IPS-18c (cell line): ENCODE results near the gene TRANK1.
"Not testable (repeated sequence)": the region's sequence is repeated elsewhere in the genome, so short reads cannot be mapped to it uniquely, and the experiment has no call there.

Experiments
- H3K4me3 ChIP-seq: 2 replicates; pipeline ENCODE4 v1.7.0; 2013; ENCODE audit warnings: low read depth, mild to moderate bottlenecking, low read length, moderate library complexity; ENCODE audit not compliant: insufficient read depth
- H3K9me3 ChIP-seq: one replicate; pipeline ENCODE4 v1.6.1; 2013; ENCODE audit warnings: mild to moderate bottlenecking, low read length, moderate library complexity; ENCODE audit not compliant: control insufficient read depth, insufficient read depth

The TRANK1 gene

GRCh38 chr3:36963008-36963407 is 18.2 kb upstream of the TRANK1 start:
- H3K4me3 ChIP-seq, H3K9me3 ChIP-seq: not testable (repeated sequence)

DNA sequence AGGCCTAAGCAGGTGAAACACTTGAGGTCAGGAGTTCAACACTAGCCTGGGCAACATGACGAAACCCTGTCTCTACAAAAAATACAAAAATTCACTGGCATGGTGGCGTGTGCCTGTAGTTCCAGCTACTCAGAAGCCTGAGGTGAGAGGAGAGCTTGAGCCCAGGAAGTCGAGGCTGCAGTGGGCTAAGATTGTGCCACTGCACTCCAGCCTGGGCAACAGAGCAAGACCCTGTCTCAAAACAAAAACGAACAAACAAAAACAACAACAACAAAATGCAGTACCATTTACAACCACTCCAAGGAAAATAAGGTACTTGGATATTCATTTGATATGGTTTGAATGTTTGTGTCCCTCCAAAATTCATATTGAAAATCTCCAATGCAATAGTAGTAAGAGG is 15.6 kb upstream of the TRANK1 start:
- Histone ChIP-seq H3K4me3 (no peak overlapping the region), H3K9me3 (no peaks in the 10 kb centered on the region)

GRCh38 chr3:36959821-36960220 is 15.0 kb upstream of the TRANK1 start:
- H3K9me3 ChIP-seq = no peaks in the 10 kb centered on the region
- H3K4me3 ChIP-seq = no peak overlapping the region

- no peak overlapping the region for H3K4me3 ChIP-seq
- H3K9me3 ChIP-seq = no peaks in the 10 kb centered on the region
Observed at GRCh38 chr3:36957862-36958686, 13.2 kb upstream of the TRANK1 start.

GRCh38 chr3:36957063-36957462 is 12.2 kb upstream of the TRANK1 start:
- no peak overlapping the region for H3K4me3 ChIP-seq

DNA sequence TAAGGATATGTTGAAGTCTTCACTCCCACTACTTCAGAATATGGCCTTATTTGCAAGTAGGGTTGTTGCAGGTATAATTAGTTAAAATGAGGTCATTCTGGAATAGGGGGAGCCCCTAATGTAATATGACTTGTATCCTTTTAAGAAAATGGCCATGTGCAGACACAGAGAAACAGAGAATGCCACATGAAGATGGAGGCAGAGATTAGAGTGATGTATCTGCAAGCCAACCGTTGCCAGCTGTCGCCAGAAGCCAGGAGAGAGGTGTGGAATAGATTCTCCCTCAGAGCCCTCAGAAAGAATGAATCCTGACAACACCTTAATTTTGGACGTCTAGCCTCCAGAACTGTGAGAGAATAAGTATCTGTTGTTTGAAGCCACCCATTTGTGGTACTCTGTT is 11.3 kb upstream of the TRANK1 start:
- Histone ChIP-seq H3K9me3 (no peaks in the 10 kb centered on the region), H3K4me3 (no peak overlapping the region)

More at GRCh38 chr3:36957063-36957462, 12.2 kb upstream of the TRANK1 start:
- no peaks in the 10 kb centered on the region for H3K9me3 ChIP-seq

- Histone ChIP-seq H3K9me3 (no peaks in the 10 kb centered on the region), H3K4me3 (no peak overlapping the region)
Observed at GRCh38 chr3:36954452-36955134, 9.7 kb upstream of the TRANK1 start.

- not testable (repeated sequence) for H3K9me3 ChIP-seq, H3K4me3 ChIP-seq
Observed at GRCh38 chr3:36947814-36948213, 3.0 kb upstream of the TRANK1 start.

GRCh38 chr3:36945333-36945980 is 603 bp upstream of the TRANK1 start:
- no peaks in the 10 kb centered on the region for H3K9me3 ChIP-seq
- H3K4me3 ChIP-seq = peak overlapping the region; percentile 72

DNA sequence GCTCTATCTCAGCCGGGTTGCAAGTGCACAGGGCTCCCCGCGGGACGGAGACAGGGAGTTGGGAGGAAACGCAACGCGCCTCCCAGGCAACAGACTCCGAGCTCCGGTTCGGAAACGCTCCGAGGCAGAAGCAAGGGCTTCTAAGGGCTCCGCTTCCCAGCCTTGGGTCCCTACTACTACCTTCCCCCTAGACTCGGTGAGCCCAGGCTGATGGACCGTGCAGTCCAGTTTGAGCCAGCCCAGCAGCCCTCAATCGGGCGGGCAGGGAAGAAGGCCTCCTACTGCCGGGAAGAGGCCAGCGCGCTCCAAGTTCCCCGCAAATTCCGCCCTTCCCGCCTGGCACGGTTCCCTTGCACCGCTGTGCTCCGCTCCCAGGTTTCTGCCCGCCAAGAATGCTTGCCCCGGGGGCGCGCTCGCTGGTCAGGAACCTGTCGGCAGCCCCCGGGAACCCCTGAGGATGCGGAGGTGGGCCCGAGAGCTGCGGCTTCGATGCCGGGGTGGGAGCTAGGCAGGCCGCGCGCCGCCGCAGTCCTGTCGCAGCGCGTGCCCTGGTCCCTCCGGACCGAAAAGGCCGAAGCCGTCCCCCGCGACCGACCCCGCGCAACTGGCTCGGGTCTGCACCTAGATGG is 728 bp downstream of the TRANK1 start:
- Histone ChIP-seq H3K4me3 (peak overlapping the region; percentile 72), H3K9me3 (no peaks in the 10 kb centered on the region)

- Histone ChIP-seq H3K9me3 (no peaks in the 10 kb centered on the region), H3K4me3 (peak overlapping the region; percentile 72)
Observed at GRCh38 chr3:36943601-36944000, 1.3 kb downstream of the TRANK1 start.

- Histone ChIP-seq H3K4me3 (no peak overlapping the region), H3K9me3 (no peaks in the 10 kb centered on the region)
Observed at GRCh38 chr3:36942638-36943248, 2.1 kb downstream of the TRANK1 start.

DNA sequence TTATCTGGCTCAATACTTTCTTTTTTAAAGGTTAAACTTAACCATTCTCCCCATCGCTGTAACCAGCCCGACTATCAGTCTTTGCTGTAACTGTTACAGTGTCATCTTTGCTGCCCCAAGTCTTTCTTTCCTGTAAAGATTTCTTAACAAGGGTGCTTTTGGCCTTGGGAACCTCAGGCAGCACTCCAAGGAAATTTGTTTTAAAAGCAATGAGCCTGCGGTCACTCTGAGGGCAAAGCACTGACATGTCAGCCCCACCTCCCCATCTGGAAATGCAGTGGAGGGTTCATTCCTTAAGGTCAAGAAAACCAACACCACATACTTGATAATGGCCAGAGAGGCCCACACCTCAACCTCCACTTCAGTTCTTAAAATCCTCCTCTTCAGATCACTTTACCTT is 3.2 kb downstream of the TRANK1 start:
- Histone ChIP-seq H3K4me3 (no peak overlapping the region), H3K9me3 (no peaks in the 10 kb centered on the region)

DNA sequence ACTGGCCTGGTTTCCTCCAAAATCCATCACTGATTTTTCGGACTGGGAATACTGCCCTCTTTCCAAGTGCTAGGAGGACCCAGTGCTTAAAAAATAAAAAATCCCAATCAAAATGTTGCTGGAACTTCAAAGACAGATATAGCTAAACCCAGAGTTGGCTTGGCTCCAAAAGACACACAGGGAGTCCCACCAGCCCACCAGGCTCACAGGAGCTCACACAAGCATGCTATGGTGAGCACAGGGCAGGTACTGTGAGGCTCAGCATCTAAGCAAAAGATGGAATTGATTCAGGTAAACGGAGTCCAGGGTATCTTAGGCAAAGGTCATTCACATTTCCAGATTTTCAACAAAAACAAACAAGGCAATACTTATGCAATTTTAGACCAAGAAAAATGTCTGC is 3.7 kb downstream of the TRANK1 start:
- Histone ChIP-seq H3K9me3 (no peaks in the 10 kb centered on the region), H3K4me3 (no peak overlapping the region)

DNA sequence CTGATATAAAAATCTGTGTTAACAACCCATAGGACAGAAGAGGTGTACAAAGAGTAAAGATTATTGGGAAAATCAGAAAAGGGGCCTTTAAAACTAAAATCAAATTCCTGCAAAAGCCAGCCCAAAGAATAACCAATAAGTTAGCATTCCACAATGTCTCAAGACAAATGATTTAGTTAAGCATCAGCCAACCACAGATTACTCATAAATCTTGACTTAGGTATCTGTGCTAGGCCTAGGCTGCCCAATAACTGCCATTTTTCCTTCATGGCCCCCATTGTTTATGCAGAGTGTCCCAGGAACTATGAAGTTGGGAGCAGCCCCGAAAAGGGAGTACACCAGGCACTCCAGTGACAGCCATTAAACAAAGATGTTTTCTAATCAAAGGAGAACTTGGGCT is 7.4 kb downstream of the TRANK1 start:
- Histone ChIP-seq H3K9me3 (peaks cover 2% of the 10 kb centered on the region), H3K4me3 (no peak overlapping the region)

GRCh38 chr3:36933540-36934296 is 11.1 kb downstream of the TRANK1 start:
- H3K4me3 ChIP-seq = no peak overlapping the region; the same call in 1 of the 2 replicates
- peaks cover 2% of the 10 kb centered on the region for H3K9me3 ChIP-seq

GRCh38 chr3:36931424-36931823 is 13.4 kb downstream of the TRANK1 start:
- H3K9me3 ChIP-seq = not testable (repeated sequence)

More at GRCh38 chr3:36931424-36931823, 13.4 kb downstream of the TRANK1 start:
- H3K4me3 ChIP-seq = not testable (repeated sequence)
